ENCODE measurements around the gene ODF4.
A peak's percentile ranks its signal among the peaks of the same experiment; 100 is the strongest.
"Not testable (repeated sequence)": the region's sequence is repeated elsewhere in the genome, so short reads cannot be mapped to it uniquely, and the experiment has no call there.

The ODF4 gene

DNA sequence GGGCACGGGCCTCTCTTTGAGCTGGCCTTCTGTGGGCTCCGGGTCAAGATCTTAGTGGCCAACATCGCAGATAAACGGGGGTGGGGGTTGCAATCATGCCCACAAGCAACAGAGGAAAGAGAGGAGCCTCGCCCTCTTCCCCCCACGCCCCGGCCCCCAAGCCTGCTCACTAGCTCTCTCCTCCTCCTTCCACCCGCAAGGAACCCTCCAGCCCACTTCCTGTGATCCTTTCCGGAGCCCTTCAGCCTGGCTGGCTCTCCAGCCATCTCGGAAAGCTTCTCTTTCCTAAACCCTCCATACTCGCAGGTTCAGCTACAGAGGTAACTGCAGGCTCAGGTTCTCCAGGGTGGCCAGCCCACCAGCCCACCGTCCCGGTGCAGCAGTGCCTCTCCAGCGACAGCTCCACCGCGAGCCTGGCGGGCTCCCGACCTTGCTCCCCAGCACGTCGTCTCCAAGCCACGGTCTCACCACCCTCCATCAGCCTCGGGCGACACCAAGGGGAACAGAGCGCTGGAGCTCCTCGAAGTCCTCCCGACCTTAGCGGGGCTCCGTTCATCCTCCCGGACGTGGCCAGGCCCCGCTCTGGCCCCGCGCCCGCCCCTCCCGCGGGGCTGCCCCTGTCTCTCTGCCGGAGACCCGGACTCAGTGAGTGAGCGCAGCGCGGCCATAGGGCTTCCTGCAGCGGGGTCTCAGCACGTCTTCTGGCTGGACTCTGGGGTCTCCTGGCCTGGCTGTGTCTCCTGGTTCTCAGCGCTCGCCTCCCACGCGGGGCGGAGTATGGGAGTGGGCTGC, 12.9 kb upstream of the ODF4 start:
- DNase-seq (ENCODE audit: low spot score) = peak; percentile 66

- DNase-seq (ENCODE audit: low spot score) = no peak
Observed at GRCh38 chr17:8327303-8327649, 12.4 kb upstream of the ODF4 start.

GRCh38 chr17:8332128-8332527, 7.5 kb upstream of the ODF4 start:
- DNase-seq (ENCODE audit: low spot score) = no peak

- no peak for DNase-seq (ENCODE audit: low spot score)
Observed at GRCh38 chr17:8332688-8333087, 7.0 kb upstream of the ODF4 start.

DNA sequence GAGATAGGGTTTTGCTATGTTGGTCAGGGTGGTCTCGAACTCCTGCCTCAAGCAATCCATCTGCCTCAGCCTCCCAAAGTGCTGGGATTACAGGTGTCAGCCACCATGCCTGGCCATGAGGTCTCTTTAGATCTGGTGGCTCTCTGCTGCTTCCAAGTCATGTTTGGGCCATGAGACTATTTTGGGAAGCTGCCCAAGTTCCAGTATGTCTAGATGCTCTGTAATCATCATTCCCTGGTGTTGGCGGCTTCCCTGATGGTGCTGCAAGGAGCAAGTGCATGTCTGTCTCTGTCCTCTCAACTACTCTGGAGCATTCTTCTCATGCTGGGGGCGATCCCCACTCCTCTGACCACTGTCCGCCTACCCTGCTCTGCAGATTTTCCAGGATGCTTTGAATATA, 6.4 kb upstream of the ODF4 start:
- DNase-seq (ENCODE audit: low spot score) = no peak

DNA sequence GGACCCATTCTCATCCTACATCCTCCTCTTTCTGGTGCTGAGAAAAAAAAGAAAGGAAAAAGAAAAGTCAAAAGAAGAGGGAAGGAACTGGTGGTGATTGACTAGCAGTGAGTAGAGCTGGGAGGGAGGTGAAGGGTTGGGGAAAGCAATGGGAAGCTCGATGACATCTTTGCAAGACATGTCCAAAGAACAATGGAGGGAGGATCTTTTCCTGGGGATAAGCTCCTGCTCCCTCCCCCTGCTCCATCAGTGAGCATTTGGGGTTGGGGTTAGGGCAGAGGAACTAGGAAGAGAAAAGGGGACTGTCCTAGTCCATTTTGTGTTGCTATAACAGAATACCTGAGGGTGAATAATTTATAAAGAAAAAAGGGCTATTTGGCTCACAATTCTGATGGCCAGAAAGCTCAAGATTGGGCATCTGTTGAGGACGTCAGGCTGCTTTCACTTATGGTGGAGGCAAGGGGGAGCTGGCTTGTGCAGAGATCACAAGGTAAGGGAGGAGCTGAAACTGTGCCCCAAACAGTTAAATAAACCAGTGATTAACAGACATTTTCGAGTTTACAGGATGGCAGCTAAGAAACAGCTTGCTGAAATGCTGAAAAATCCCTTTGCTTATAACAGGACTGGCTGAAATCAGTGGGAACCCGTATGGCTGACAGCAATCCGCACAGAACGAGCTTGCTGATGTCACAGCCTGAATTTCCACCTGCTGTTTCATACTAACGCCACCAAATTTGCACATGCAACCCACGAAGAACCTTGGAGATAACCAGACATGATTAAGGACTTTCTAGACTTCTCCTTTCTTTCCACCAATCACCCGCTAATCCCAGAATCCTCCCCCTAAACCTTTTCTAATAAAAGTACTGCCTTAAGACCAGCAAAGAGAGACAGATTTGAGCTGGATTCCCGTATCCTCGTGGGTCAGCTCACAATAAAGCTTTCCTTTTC, 1.6 kb upstream of the ODF4 start:
- peak; percentile 22 for DNase-seq (ENCODE audit: low spot score)

DNA sequence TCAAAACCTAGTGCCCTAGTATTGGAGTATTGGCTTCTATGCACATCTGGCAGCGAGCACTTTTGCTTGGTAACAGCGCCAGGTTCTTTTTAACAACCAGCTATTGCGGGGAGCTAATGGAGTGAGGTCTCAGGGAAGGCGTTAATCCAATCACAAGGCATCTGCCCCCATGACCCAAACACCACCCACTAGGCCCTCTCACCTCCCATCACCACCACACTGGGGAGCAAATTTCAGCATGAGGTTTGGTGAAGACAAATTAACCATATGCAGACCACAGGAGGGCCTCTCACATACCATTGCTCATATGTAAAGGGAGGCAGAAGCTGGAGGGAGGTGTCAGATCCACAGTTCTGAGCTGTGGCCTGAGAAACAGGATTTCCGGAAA, 893 bp upstream of the ODF4 start:
- no peak for DNase-seq (ENCODE audit: low spot score)

DNA sequence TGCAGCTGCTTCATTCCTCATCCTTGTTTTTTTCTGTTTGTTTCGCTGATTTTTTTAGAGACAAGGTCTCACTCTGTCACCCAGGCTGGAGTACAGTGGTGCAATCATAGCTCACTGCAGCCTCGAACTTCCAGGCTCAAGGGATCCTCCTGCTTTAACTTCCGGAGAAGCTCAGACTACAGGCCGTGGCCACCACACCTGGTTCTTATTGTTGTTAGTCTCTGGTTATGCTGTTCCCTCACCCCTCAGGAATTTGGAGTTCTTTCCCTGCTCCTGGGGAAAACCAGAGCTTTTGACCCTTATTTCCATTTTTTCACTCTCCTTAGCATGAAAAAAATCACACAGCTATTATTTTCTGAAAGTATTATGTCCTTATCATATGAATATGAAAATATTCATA, 1.8 kb downstream of the ODF4 start:
- peak; percentile 63 for DNase-seq (ENCODE audit: low spot score)

GRCh38 chr17:8345052-8345690, 5.5 kb downstream of the ODF4 start:
- no peak for DNase-seq (ENCODE audit: low spot score)

DNA sequence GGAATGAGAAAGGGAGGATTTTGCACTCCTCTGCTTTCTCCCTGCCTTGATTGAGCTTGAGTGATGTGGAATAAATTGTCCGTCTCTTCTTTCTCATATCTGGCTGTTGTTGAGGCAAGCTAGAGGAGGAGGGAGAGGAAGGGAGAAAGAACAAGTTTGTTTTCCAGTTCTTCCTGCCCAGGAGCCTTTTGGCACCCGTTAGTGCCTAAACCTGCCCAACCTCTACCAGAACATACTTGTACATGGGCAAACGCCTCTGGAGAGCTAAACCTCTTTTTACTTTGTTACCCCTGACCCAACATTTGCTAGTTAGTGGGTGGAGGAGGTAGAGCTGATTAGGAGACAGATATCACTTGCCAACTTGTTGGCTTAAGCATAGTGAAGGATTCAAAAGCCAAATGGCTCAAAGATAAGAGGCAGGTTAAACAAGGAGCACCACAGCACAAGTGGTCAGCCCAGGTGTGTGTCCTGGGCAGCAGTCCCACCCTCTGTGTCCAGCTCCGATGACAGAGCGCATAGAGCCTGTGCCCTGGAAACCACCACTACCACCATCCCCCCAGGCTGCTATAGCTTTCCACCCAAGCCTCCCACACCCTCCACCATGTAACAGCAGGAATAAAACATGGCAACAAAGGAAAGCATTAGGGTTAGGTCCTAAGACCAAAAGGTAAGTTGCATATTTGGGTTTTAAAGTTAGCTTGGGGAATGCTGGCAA, 6.5 kb downstream of the ODF4 start:
- no peak for DNase-seq (ENCODE audit: low spot score)

DNA sequence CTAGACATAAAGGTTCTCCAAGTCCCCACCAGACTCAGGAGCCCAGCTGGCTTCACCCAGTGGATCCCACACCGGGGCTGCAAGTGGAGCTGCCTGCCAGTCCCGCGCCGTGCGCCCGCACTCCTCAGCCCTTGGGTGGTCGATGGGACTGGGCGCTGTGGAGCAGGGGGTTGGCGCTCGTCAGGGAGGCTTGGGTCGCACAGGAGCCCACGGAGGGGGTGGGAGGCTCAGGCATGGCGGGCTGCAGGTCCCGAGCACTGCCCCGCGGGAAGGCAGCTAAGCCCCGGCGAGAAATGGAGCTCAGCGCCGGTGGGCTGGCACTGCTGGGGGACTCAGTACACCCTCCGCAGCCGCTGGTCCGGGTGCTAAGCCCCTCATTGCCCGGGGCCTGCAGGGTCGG, 7.4 kb downstream of the ODF4 start:
- DNase-seq (ENCODE audit: low spot score) = not testable (repeated sequence)

DNA sequence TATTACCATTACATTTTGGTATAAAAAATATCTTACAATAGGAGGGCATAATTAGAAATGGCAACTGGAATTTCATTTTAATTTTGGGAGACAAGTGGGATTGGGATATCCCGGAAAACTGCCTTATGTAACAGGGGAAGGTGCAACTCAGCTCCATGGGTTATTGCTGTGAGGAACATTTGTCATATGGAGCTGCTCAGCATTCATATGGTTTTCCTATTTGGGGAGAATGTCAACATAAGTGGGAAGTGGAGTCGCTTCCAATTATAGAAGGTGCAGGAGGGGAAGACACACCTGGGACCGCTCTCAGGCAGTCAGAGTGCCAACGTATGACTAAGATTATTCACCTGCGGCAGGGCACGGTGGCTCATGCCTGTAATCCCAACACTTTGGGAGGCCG, 10.7 kb downstream of the ODF4 start:
- DNase-seq (ENCODE audit: low spot score) = no peak

DNA sequence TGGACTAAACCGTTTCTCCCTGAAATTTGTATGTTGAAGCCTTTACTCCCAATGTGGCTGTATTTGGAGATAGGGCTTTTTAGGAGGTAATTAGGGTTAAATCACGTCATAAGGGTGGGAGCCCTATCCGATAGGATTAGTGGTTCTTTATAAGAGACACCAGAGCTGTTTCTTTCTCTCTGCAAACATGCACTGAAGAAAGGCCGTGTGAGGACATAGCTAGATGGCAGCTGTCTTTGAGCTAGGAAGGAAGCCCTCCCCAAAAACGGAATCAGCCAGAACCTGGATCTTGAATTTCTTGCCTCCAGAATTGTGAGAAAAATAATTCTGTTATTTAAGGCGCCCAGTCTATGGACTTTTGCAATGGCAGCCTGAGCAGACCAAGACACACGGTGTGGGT, 14.1 kb downstream of the ODF4 start:
- DNase-seq (ENCODE audit: low spot score) = no peak

DNA sequence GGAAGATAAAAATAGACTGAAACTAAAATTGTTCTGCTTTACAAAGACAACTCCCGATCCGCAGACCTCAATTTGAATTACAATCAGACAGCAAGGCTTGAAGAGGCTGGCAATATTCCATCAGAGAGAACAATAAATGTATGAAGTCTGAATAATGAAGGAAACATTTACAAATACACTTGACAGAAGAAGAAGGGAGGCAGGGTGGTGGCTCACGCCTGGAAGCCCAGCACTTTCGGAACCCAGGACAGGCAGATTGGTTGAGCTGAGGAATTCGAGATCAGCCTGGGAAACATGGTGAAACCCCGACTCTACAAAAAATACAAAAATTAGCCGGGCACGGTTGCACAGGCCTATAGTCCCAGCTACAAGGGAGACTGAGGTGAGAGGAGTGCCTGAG, 14.6 kb downstream of the ODF4 start:
- DNase-seq (ENCODE audit: low spot score) = no peak

DNA sequence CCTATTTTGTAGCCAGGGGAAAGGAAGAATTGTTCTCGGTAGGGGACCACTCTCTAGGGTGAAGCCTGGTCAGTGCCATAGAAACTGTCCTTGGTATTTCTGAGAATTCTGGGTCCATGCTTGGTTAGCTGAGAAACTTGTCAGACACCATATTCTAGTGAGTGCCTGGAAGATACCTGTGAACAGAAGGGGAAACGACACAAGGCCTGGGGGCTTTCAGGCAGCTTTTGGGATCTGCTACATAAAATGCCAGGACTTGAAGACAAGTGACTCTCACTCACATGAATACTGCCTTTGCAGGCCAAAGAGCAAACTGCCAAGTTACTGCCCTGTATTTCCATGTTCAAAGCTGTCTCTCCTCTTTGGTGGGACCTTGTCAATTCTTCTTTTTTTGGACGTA, 18.3 kb downstream of the ODF4 start:
- no peak for DNase-seq (ENCODE audit: low spot score)

DNA sequence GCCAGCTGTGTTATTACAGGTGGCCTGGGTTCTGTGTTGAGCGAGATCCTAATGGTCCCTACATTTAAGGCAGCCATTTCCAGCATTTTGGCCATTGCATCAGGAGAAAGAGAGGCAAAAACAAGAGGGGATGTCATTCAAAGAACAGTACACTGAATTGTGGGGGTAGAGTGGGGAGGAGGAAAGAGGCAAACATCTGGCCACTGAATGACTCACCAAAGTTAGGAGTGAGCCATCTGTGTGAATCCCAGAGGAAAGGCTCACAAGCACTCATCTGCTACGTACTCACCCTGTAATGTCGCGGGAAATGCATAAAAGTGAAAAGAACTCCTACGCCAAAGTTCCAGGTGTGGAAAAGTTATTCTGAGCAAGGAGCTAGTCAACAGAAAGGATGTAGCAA, 20.1 kb downstream of the ODF4 start:
- DNase-seq (ENCODE audit: low spot score) = no peak

- DNase-seq (ENCODE audit: low spot score) = no peak
Observed at GRCh38 chr17:8360260-8360659, 20.6 kb downstream of the ODF4 start.

GRCh38 chr17:8360751-8361150, 21.1 kb downstream of the ODF4 start:
- DNase-seq (ENCODE audit: low spot score) = no peak

DNA sequence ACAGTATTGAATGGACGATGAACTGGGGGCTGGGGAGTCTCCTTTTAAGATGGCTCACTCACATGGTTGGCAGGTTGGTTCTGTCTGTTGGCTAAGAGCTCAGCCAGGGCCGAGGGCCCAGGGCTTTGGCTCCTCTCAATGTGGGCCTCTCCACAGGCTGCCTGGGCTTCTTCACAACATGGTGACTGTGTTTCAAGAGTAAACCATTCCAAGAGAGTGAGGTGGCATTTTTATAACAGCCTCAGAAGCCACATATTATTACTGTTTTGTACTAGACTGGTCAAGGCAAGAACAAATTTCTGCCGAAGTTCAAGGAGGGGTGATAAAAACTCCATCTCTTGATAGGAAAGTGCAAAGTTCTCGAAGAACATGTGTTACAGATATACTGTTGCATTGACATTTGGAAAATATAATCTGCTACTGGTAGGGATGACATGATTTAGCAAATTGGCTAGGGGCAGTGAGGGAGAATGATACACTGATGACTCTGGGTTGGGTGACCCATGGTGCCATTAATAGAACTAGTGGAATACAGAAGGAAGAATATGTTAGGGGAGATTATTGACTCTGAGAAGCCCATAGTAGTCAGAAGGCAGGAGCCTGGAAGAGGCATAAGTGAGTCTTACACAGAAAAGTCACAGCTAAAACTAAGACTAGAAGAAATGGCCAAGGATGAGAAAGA, 23.2 kb downstream of the ODF4 start:
- DNase-seq (ENCODE audit: low spot score) = no peak

DNA sequence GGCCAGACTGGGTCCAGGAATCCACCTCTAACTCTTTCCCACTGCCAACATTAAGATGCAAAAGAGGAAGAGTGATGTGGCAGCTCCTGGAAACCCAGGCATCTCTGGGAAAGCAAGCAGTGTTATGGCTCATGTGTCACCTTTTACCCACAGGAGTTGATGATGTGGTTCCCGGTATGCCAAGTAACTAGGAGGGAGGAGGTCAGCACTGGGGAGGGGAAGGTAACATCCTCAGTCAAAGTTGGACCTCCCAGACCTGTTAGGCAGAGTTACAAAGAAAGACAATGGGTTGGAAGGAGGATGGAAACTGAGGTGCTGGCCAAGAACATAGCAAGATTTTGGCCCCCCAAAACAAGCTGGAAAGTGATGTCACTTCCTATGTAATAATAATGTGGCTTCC, 25.5 kb downstream of the ODF4 start:
- no peak for DNase-seq (ENCODE audit: low spot score)

- DNase-seq (ENCODE audit: low spot score) = no peak
Observed at GRCh38 chr17:8366231-8366630, 26.6 kb downstream of the ODF4 start.

DNA sequence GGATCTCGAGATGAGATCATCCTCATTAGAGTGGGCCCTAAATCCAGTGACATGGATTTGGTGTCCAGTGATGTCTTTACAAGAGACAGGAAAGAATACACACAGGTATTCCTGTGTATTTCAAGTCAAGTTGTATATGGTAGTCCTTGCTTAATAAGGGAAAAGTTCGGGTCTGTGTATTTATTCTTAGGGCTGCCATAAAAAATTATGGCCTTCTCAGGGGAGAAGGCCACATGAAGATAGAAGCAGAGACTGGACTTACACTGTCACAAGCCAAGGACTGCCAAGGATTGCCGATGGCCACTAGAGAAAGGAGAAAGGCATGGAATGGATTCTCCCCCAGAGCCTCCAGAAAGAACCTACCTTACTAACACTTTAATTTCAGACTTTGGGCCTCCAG, 28.6 kb downstream of the ODF4 start:
- no peak for DNase-seq (ENCODE audit: low spot score)

Data from iPS-NIHi11 (cell line).